ENCODE measurements around the gene ABCA4. TPM values are rescaled to one million over a fixed set of nuclear protein-coding genes. Genes with fewer than 3 reads are reported as not detected.
"Not testable (repeated sequence)": the region's sequence is repeated elsewhere in the genome, so short reads cannot be mapped to it uniquely, and the experiment has no call there.

ABCA4 gene
- 0.83 TPM for total RNA-seq

GRCh38 chr1:94120991-94121390 is at the start of gene ABCA4:
ABCA4 (minus strand) TSS chr1:94121148; CDS start chr1:94121045, 103 bp downstream.
- DNase-seq (ENCODE audit: low spot score): no peak
- ATAC-seq: no peak

- ATAC-seq (peak; percentile 58), DNase-seq (ENCODE audit: low spot score) (no peak)
These were observed 48.2 kb upstream of the ABCA4 start for GRCh38 chr1:94169126-94169525.

- DNase-seq (ENCODE audit: low spot score) (no peak), ATAC-seq (no peak)
These were observed 44.9 kb upstream of the ABCA4 start for GRCh38 chr1:94165843-94166242.

- ATAC-seq; DNase-seq (ENCODE audit: low spot score): not testable (repeated sequence)
These were observed 43.9 kb upstream of the ABCA4 start for GRCh38 chr1:94164885-94165284.

- DNase-seq (ENCODE audit: low spot score); ATAC-seq: not testable (repeated sequence)
These were observed 43.2 kb upstream of the ABCA4 start for GRCh38 chr1:94164121-94164520.

- not testable (repeated sequence) for DNase-seq (ENCODE audit: low spot score); ATAC-seq
These were observed 42.3 kb upstream of the ABCA4 start for GRCh38 chr1:94163249-94163648.

GRCh38 chr1:94160811-94161210 is 39.9 kb upstream of the ABCA4 start:
- ATAC-seq: no peak

GRCh38 chr1:94156096-94156625 is 35.2 kb upstream of the ABCA4 start:
- DNase-seq (ENCODE audit: low spot score) (no peak), ATAC-seq (no peak)

More at GRCh38 chr1:94160811-94161210, 39.9 kb upstream of the ABCA4 start:
- no peak for DNase-seq (ENCODE audit: low spot score)

GRCh38 chr1:94154989-94155388 is 34.0 kb upstream of the ABCA4 start:
- ATAC-seq (no peak), DNase-seq (ENCODE audit: low spot score) (no peak)

GRCh38 chr1:94153133-94153532 is 32.2 kb upstream of the ABCA4 start:
- no peak for ATAC-seq
- DNase-seq (ENCODE audit: low spot score): no peak

GRCh38 chr1:94149166-94149565 is 28.2 kb upstream of the ABCA4 start:
- not testable (repeated sequence) for ATAC-seq

GRCh38 chr1:94146273-94146672 is 25.3 kb upstream of the ABCA4 start:
- no peak for ATAC-seq
- no peak for DNase-seq (ENCODE audit: low spot score)

More at GRCh38 chr1:94149166-94149565, 28.2 kb upstream of the ABCA4 start:
- not testable (repeated sequence) for DNase-seq (ENCODE audit: low spot score)

- ATAC-seq (no peak), DNase-seq (ENCODE audit: low spot score) (no peak)
These were observed 23.9 kb upstream of the ABCA4 start for GRCh38 chr1:94144836-94145235.

GRCh38 chr1:94143809-94144176 is 22.8 kb upstream of the ABCA4 start:
- no peak for DNase-seq (ENCODE audit: low spot score)
- ATAC-seq: peak; percentile 37

GRCh38 chr1:94143173-94143808 is 22.3 kb upstream of the ABCA4 start:
- DNase-seq (ENCODE audit: low spot score) (no peak), ATAC-seq (peak; percentile 16)

- no peak for ATAC-seq
These were observed 21.6 kb upstream of the ABCA4 start for GRCh38 chr1:94142583-94142982.

GRCh38 chr1:94142022-94142421 is 21.1 kb upstream of the ABCA4 start:
- DNase-seq (ENCODE audit: low spot score): no peak
- ATAC-seq: no peak

More at GRCh38 chr1:94142583-94142982, 21.6 kb upstream of the ABCA4 start:
- no peak for DNase-seq (ENCODE audit: low spot score)

GRCh38 chr1:94132111-94132510 is 11.2 kb upstream of the ABCA4 start:
- DNase-seq (ENCODE audit: low spot score) (no peak), ATAC-seq (no peak)

- DNase-seq (ENCODE audit: low spot score): no peak
These were observed 10.1 kb upstream of the ABCA4 start for GRCh38 chr1:94130851-94131595.

GRCh38 chr1:94126651-94127050 is 5.7 kb upstream of the ABCA4 start:
- DNase-seq (ENCODE audit: low spot score) (no peak), ATAC-seq (no peak)

More at GRCh38 chr1:94130851-94131595, 10.1 kb upstream of the ABCA4 start:
- no peak for ATAC-seq

- peak; percentile 76 for DNase-seq (ENCODE audit: low spot score)
- ATAC-seq: peak; percentile 92
These were observed 4.9 kb upstream of the ABCA4 start for GRCh38 chr1:94125551-94126514.

Data from left lobe of liver (tissue), 2 donors.